NT2/D1 (cell line): ENCODE results near the gene CYSRT1.

Experiments
- SUZ12 ChIP-seq: IDR thresholded peaks from 2 replicates; pipeline ENCODE4 v1.6.1; 2011; ENCODE audit not compliant: insufficient read length, insufficient read depth; ENCODE audit errors: extremely low read depth
- YY1 ChIP-seq: IDR thresholded peaks from 2 replicates; pipeline ENCODE4 v1.6.1; 2011; ENCODE audit not compliant: insufficient read length, insufficient read depth
- ZNF274 ChIP-seq: IDR thresholded peaks from 2 replicates; pipeline ENCODE4 v1.6.1; 2011; ENCODE audit warnings: mild to moderate bottlenecking, low read depth, low read length

GRCh38 chr9:137245450-137246421 is 20.8 kb downstream of the CYSRT1 start:
- TF ChIP-seq YY1 (no peak), SUZ12 (no peak), ZNF274 (no peak)
